GM15510 (cell line): ENCODE data around the gene PRKAG1.

Source experiments
- POLR2A ChIP-seq: IDR thresholded peaks from 3 replicates; pipeline ENCODE4 v1.6.1; 2011; ENCODE audit warnings: borderline replicate concordance; ENCODE audit not compliant: insufficient read length; ENCODE audit errors: extremely low read depth

PRKAG1 gene

GRCh38 chr12:48961801-48962200 lies 56.8 kb downstream of the PRKAG1 start:
- TF ChIP-seq POLR2A: no peak

- no peak for TF ChIP-seq POLR2A
These were observed 57.2 kb downstream of the PRKAG1 start for GRCh38 chr12:48961331-48961730.

- TF ChIP-seq POLR2A: no peak
These were observed 57.7 kb downstream of the PRKAG1 start for GRCh38 chr12:48960834-48961233.

- TF ChIP-seq POLR2A: no peak
These were observed 60.6 kb downstream of the PRKAG1 start for GRCh38 chr12:48958049-48958388.

GRCh38 chr12:48957141-48958048 lies 61.2 kb downstream of the PRKAG1 start, which contains the start of gene ARF3:
ARF3 (minus strand) TSS chr12:48957487; CDS start chr12:48941095, 16,392 bp downstream.
- TF ChIP-seq POLR2A: peak; percentile 67

GRCh38 chr12:48956279-48957140 lies 62.1 kb downstream of the PRKAG1 start:
- no peak for TF ChIP-seq POLR2A

GRCh38 chr12:48954841-48955501 lies 63.6 kb downstream of the PRKAG1 start:
- no peak for TF ChIP-seq POLR2A

- no peak for TF ChIP-seq POLR2A
These were observed 64.5 kb downstream of the PRKAG1 start for GRCh38 chr12:48954061-48954460.

GRCh38 chr12:48952691-48953090 lies 65.9 kb downstream of the PRKAG1 start:
- TF ChIP-seq POLR2A: no peak
